AG09309 (cell line): ENCODE results near the gene NLGN4X.

ENCODE experiments used
- DNase-seq: peaks from one replicate; pipeline ENCODE4 v3.0.0-alpha.2; 2010; ENCODE audit warnings: low read depth
- H3K4me3 ChIP-seq: 2 replicates; pipeline ENCODE4 v1.5.1; 2011; ENCODE audit warnings: mild to moderate bottlenecking, low read depth, low read length, moderate library complexity; ENCODE audit not compliant: control insufficient read depth
- TF ChIP-seq, protein P1 (sequence below): IDR thresholded peaks from 2 replicates; pipeline ENCODE4 v1.5.1; 2011; ENCODE audit warnings: mild to moderate bottlenecking, low read depth, low read length, inconsistent platforms; ENCODE audit not compliant: insufficient read depth, control insufficient read depth; ENCODE audit errors: missing control alignments

NLGN4X gene

GRCh38 chrX:5876984-5877596, 351.6 kb downstream of the NLGN4X start:
- H3K4me3 ChIP-seq, result no peak overlapping the region
- TF ChIP-seq, protein P1, sequence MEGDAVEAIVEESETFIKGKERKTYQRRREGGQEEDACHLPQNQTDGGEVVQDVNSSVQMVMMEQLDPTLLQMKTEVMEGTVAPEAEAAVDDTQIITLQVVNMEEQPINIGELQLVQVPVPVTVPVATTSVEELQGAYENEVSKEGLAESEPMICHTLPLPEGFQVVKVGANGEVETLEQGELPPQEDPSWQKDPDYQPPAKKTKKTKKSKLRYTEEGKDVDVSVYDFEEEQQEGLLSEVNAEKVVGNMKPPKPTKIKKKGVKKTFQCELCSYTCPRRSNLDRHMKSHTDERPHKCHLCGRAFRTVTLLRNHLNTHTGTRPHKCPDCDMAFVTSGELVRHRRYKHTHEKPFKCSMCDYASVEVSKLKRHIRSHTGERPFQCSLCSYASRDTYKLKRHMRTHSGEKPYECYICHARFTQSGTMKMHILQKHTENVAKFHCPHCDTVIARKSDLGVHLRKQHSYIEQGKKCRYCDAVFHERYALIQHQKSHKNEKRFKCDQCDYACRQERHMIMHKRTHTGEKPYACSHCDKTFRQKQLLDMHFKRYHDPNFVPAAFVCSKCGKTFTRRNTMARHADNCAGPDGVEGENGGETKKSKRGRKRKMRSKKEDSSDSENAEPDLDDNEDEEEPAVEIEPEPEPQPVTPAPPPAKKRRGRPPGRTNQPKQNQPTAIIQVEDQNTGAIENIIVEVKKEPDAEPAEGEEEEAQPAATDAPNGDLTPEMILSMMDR, result peak; percentile 22
- no peak for DNase-seq

DNA sequence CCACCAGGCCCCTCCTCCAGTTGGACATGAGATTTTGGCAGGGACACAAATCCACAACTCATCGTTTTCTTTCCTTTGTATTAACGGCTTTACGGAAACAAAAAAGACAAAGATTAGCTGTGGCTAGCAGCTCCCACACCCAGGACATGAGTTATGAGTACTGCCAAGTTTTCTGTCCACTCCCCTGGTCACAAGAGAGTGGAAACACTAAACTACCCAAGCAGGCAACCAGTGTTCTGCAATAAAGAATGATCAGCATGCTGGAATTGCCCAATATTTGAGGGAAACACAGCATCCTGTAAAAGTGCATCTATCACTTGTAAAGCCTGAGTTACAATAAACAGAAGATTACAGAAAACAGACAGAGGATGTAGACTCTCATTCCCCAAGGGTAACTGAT, 358.4 kb downstream of the NLGN4X start:
- no peak for DNase-seq
- no peak overlapping the region for H3K4me3 ChIP-seq
- TF ChIP-seq, protein P1, result no peak

GRCh38 chrX:5869786-5870185, 358.9 kb downstream of the NLGN4X start:
- H3K4me3 ChIP-seq, result no peak overlapping the region
- TF ChIP-seq, protein P1, result no peak
- no peak for DNase-seq

DNA sequence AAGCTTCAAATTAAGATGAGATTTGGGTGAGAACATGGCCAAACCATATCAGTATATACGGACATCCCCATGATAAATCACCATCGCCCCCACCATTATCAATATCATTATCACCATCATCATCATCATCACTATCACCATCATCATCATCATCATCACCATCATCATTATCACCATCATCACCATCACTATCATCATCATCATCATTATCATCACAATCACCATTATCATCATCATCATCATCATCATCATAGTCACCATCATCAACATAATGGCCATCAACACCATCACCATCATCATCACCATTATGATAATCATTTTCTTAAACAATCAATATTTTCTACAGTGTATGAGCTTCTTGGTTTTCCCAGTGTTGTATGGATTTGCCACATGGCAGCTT, 360.9 kb downstream of the NLGN4X start:
- no peak for DNase-seq
- TF ChIP-seq, protein P1, result no peak
- no peak overlapping the region for H3K4me3 ChIP-seq

DNA sequence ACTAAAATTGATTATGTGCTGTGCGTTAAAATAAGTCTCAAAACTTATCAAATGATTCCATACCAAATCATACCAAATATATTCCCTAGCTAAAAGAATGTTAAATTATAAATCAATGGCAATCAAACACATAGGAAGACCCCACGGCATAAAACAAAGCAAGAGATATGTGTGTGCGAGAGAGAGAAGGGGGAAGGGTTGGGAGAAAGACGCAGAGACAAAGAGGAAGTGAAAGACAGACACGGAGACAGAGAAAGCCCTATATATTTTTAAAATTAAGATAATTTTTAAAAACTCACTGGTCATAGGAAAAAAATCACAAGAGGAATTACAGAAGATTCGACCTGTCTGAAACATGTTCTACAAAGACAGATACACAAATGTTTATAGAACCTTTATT, 371.4 kb downstream of the NLGN4X start:
- no peak for DNase-seq
- TF ChIP-seq, protein P1, result no peak
- no peak overlapping the region for H3K4me3 ChIP-seq

GRCh38 chrX:5852941-5853340, 375.7 kb downstream of the NLGN4X start:
- DNase-seq, result no peak
- TF ChIP-seq, protein P1, result no peak
- H3K4me3 ChIP-seq, result no peak overlapping the region
